ENCODE data around the gene ATXN7L1. TPM values are rescaled to one million over a fixed set of nuclear protein-coding genes. Genes with fewer than 3 reads are reported as not detected.

The ATXN7L1 gene
- total RNA-seq, 1 donor from 2014 or later = 2.4 TPM

DNA sequence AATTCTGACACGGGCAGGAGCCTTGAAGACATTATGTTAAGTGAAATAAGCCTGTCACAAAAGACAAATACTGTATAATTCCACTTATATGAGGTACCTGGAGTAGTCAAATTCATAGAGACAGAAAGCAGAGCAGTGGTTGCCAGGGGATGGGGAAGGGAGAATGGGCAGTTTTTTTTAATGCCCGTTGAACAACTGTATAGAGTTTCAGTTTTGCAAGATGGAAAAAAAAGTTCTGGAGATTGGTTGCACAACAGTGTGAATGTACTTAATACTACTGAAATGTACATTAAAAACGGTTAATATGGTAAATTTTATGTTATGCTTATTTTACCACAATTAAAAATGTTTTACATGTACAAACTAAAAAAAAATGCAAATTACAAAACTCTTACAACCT lies 231.5 kb downstream of the ATXN7L1 start:
- Histone ChIP-seq H3K4me3 (ENCODE audit: low read depth, low read length) (no peak overlapping the region), H3K36me3 (ENCODE audit: control insufficient read depth, insufficient read depth, low read length) (no peaks in the 10 kb centered on the region), H3K27me3 (ENCODE audit: control insufficient read depth, insufficient read depth, low read length) (no peaks in the 10 kb centered on the region)
- FAIRE-seq = no peak
- no peak for DNase-seq (ENCODE audit: low read depth)
- TF ChIP-seq, protein P1, sequence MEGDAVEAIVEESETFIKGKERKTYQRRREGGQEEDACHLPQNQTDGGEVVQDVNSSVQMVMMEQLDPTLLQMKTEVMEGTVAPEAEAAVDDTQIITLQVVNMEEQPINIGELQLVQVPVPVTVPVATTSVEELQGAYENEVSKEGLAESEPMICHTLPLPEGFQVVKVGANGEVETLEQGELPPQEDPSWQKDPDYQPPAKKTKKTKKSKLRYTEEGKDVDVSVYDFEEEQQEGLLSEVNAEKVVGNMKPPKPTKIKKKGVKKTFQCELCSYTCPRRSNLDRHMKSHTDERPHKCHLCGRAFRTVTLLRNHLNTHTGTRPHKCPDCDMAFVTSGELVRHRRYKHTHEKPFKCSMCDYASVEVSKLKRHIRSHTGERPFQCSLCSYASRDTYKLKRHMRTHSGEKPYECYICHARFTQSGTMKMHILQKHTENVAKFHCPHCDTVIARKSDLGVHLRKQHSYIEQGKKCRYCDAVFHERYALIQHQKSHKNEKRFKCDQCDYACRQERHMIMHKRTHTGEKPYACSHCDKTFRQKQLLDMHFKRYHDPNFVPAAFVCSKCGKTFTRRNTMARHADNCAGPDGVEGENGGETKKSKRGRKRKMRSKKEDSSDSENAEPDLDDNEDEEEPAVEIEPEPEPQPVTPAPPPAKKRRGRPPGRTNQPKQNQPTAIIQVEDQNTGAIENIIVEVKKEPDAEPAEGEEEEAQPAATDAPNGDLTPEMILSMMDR (IDR thresholded peaks at IDR 0.05; ENCODE audit: insufficient read depth, low read length, severe bottlenecking) = no peak

DNA sequence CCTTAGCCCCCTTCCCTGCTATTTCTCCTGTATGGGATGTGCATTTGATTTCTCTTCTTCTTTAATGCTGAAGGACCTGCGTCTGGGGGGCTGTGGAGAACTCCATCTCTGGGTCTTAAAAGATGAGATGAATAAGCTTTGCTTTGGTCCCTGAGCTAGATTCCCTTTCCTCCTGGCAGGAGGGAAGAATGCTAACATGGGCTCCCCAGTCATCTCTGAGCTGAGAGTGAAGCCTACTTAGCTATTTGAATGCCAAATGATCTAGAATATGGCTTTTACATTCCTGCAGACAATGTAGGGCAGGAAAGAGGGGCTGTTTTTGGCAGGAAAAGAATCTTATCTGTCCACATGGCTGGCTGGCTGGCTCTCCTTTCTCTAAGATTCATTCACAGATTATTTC lies 232.5 kb downstream of the ATXN7L1 start:
- Histone ChIP-seq H3K27me3 (ENCODE audit: control insufficient read depth, insufficient read depth, low read length) (no peaks in the 10 kb centered on the region), H3K4me3 (ENCODE audit: low read depth, low read length) (no peak overlapping the region), H3K36me3 (ENCODE audit: control insufficient read depth, insufficient read depth, low read length) (no peaks in the 10 kb centered on the region)
- TF ChIP-seq, protein P1 (IDR thresholded peaks at IDR 0.05; ENCODE audit: insufficient read depth, low read length, severe bottlenecking) = no peak
- FAIRE-seq = no peak
- DNase-seq (ENCODE audit: low read depth) = no peak

DNA sequence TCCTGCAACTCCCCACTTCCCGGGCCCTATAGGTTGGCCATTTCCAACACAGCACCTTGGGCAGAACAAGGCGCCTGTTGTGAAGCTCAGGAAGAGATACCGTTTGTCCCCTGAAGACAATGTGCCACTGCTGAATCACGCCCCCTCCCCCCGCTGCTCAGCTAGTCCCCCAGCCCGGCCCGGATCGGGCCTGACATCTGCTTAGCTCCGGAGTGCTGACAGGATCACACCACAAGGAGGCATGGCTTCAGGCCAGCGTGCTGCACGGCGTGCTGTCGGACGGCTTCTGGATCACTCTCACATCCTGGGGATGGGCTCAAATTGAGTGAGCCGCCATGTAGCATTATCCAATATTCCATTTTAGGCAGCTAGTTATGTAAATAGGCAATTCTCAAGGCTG lies 233.0 kb downstream of the ATXN7L1 start:
- FAIRE-seq (no peak), DNase-seq (ENCODE audit: low read depth) (no peak)
- no peaks in the 10 kb centered on the region for H3K36me3 ChIP-seq (ENCODE audit: control insufficient read depth, insufficient read depth, low read length)
- H3K4me3 ChIP-seq (ENCODE audit: low read depth, low read length) = no peak overlapping the region
- no peaks in the 10 kb centered on the region for H3K27me3 ChIP-seq (ENCODE audit: control insufficient read depth, insufficient read depth, low read length)
- TF ChIP-seq, protein P1 (IDR thresholded peaks at IDR 0.05; ENCODE audit: insufficient read depth, low read length, severe bottlenecking) = no peak

DNA sequence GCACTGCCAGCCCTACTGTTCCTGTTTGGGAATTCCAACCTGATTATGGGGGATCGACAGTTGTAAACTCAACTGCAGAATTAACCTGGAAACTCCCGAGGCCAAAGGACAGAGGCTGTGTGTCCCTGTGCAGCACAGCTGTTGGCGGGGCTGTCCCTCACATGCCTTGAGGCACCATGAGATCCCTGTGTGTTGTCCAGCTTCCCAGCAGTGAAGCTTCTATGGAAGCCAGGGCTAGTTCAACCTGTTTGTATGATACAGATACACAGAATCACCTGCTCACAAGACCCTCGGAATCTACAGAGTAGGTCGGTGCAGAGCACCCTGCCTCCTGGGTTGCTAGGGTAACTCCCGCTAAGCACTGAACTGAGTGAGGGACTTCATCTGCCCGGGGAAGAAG lies 234.1 kb downstream of the ATXN7L1 start:
- no peak overlapping the region for H3K4me3 ChIP-seq (ENCODE audit: low read depth, low read length)
- DNase-seq (ENCODE audit: low read depth) = no peak
- no peaks in the 10 kb centered on the region for H3K27me3 ChIP-seq (ENCODE audit: control insufficient read depth, insufficient read depth, low read length)
- no peak for FAIRE-seq
- TF ChIP-seq, protein P1 (IDR thresholded peaks at IDR 0.05; ENCODE audit: insufficient read depth, low read length, severe bottlenecking) = no peak
- no peaks in the 10 kb centered on the region for H3K36me3 ChIP-seq (ENCODE audit: control insufficient read depth, insufficient read depth, low read length)

DNA sequence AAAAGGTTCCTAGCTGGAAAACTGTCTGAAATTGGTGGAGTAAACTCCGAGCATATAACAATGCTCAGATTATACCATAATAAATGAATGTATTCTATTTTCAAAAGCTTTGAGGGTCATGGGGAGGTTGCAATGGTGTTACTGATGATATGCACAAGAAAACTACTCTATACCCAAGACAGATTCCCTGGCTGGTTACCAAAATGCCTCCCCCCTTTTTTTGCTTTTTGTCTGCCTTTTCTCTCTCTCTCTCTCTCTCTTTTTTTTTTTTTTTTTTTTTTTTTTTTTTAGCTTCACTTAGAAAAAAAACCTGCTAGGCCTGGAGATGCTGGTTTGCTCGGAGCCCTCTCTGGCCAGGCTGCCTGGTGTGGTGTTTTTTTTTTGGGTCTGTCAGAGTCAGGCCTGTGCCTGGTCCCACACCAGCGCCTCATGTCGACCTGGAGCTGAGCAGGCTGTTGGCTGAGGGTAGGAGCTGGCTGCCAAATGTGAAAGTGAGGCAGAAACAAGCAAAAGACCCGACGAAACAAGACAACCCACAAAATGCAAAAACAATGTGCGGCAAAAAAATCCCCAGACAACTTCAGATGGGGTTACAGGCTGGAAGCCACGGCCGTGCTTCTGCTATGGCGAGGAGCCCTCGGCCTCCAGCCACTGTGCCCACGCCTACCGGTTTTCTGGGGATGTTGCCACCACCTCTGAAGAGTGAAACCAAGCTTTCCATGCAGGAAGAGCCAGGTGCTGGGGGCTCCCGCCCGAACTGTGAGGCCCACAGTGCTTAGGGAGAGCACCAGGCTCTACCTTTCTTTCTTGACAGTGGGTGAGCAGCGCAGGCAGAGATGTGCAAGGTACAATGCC lies 235.2 kb downstream of the ATXN7L1 start:
- FAIRE-seq (no peak), DNase-seq (ENCODE audit: low read depth) (no peak)
- Histone ChIP-seq H3K36me3 (ENCODE audit: control insufficient read depth, insufficient read depth, low read length) (no peaks in the 10 kb centered on the region), H3K4me3 (ENCODE audit: low read depth, low read length) (no peak overlapping the region), H3K27me3 (ENCODE audit: control insufficient read depth, insufficient read depth, low read length) (no peaks in the 10 kb centered on the region)
- TF ChIP-seq, protein P1 (IDR thresholded peaks at IDR 0.05; ENCODE audit: insufficient read depth, low read length, severe bottlenecking) = no peak
